Measurements from ENCODE around the gene ADAMTS1.

DNA sequence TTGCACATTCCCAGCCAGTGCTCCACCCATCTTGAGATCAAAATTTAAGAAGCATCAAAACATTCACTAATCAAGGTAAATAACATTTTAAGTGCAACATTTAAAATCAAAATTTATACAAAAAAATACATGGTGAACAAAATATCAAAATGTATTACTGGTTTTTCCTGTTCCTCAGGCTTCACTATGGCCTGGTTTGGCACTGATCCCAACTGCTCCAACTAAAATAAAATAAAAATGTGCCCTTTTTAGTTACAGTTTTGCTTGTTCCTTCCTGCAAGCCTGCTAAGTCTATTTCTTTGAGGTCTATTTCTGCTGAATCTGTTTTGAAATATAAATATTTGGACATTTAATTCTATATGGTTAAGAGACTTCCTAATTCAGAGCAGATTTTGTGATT, 54.9 kb downstream of the ADAMTS1 start:
- TF ChIP-seq, protein P1, sequence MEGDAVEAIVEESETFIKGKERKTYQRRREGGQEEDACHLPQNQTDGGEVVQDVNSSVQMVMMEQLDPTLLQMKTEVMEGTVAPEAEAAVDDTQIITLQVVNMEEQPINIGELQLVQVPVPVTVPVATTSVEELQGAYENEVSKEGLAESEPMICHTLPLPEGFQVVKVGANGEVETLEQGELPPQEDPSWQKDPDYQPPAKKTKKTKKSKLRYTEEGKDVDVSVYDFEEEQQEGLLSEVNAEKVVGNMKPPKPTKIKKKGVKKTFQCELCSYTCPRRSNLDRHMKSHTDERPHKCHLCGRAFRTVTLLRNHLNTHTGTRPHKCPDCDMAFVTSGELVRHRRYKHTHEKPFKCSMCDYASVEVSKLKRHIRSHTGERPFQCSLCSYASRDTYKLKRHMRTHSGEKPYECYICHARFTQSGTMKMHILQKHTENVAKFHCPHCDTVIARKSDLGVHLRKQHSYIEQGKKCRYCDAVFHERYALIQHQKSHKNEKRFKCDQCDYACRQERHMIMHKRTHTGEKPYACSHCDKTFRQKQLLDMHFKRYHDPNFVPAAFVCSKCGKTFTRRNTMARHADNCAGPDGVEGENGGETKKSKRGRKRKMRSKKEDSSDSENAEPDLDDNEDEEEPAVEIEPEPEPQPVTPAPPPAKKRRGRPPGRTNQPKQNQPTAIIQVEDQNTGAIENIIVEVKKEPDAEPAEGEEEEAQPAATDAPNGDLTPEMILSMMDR (IDR thresholded peaks at IDR 0.05; ENCODE audit: extremely low read depth in 1 of 2, insufficient read depth in 1 of 2, low read depth in 1 of 2, low read length in 2 of 2), result no peak
- no peak for TF ChIP-seq MAX (IDR thresholded peaks at IDR 0.05; ENCODE audit: insufficient read depth, insufficient read length)
- TF ChIP-seq POLR2AphosphoS5 (IDR thresholded peaks at IDR 0.05; ENCODE audit: insufficient read depth, low read depth, low read length), result no peak
- TF ChIP-seq POLR2A (IDR thresholded peaks at IDR 0.05; ENCODE audit: low read depth, low read length), result no peak
- no peak for TF ChIP-seq MYC (IDR thresholded peaks at IDR 0.05; ENCODE audit: low read depth, low read length)
- no peak for TF ChIP-seq EZH2 (IDR thresholded peaks at IDR 0.05; ENCODE audit: borderline replicate concordance, low read depth, low read length, severe bottlenecking)
- TF ChIP-seq JUN (IDR thresholded peaks at IDR 0.05; ENCODE audit: borderline replicate concordance, insufficient read depth, insufficient read length, low read depth), result no peak
- no peak for TF ChIP-seq GATA2 (IDR thresholded peaks at IDR 0.05; ENCODE audit: insufficient read depth, insufficient read length, low read depth, low read length)
- no peak for TF ChIP-seq FOS (IDR thresholded peaks at IDR 0.05; ENCODE audit: borderline replicate concordance, insufficient read depth, low read length)

Data from endothelial cell of umbilical vein (primary cell).